ENCODE results near the gene IQCH. TPM values are rescaled to one million over a fixed set of nuclear protein-coding genes. Genes with fewer than 3 reads are reported as not detected.

IQCH gene
- total and polyA plus RNA-seq, 2 experiments from 2014 or later = 1.7 to 4.6 TPM

GRCh38 chr15:67207555-67208207, 46.9 kb upstream of the IQCH start:
- H3K4me2 ChIP-seq = no peak overlapping the region

More at GRCh38 chr15:67207555-67208207, 46.9 kb upstream of the IQCH start:
- TF ChIP-seq CTCF (conservative IDR thresholded peaks at IDR 0.05; ENCODE audit: low read depth in 2 of 2) = no peak
- no peak for TF ChIP-seq ZNF114 (CRISPR knock-in tag; IDR thresholded peaks at IDR 0.05)
- TF ChIP-seq ETS1 (IDR thresholded peaks at IDR 0.05) = no peak
- no peak for TF ChIP-seq STAT1 (IDR thresholded peaks at IDR 0.05; ENCODE audit: unreplicated experiment)
- TF ChIP-seq EZH2phosphoT487 (IDR thresholded peaks at IDR 0.05; ENCODE audit: unreplicated experiment) = no peak
- TF ChIP-seq ZNF331 (CRISPR knock-in tag; IDR thresholded peaks at IDR 0.05; ENCODE audit: low read depth) = no peak
- TF ChIP-seq POLR2AphosphoS5 (IDR thresholded peaks at IDR 0.05; ENCODE audit: low read depth) = no peak
- no peak for TF ChIP-seq REST (IDR thresholded peaks at IDR 0.05; ENCODE audit: unreplicated experiment)
- TF ChIP-seq JUNB (IDR thresholded peaks at IDR 0.05; ENCODE audit: unreplicated experiment) = no peak
- no peak for TF ChIP-seq ZNF462 (CRISPR knock-in tag; IDR thresholded peaks at IDR 0.05)
- TF ChIP-seq CREB1 (CRISPR knock-in tag; IDR thresholded peaks at IDR 0.05; ENCODE audit: low read depth) = no peak
- TF ChIP-seq EZH2 (IDR thresholded peaks at IDR 0.05; ENCODE audit: low read depth, unreplicated experiment) = no peak
- no peak for TF ChIP-seq NANOG (IDR thresholded peaks at IDR 0.05; ENCODE audit: borderline replicate concordance)
- Mint-ChIP-seq H3K4me1 (no peaks in the 10 kb centered on the region), H3K9me3 (no peaks in the 10 kb centered on the region), H3K27ac (no peak overlapping the region), H3K4me3 (no peak overlapping the region), H3K27me3 (ENCODE audit: insufficient read depth, low read depth, poor library complexity) (peaks cover 1% of the 10 kb centered on the region), H3K36me3 (ENCODE audit: low read depth) (peaks cover 7% of the 10 kb centered on the region; the same call in 1 of the 3 replicates)
- DNase-seq (ENCODE audit: low spot score) (no peak), ATAC-seq (no peak)
- Histone ChIP-seq H4K20me1 (replicated peaks; ENCODE audit: insufficient read depth) (no peaks in the 10 kb centered on the region), H2AFZ (no peak overlapping the region), H3K79me2 (replicated peaks; ENCODE audit: insufficient read depth) (no peaks in the 10 kb centered on the region), H3K9me2 (ENCODE audit: insufficient read depth) (no peaks in the 10 kb centered on the region), H3F3A (replicated peaks; ENCODE audit: low read depth) (no peaks in the 10 kb centered on the region), H3K36me3 (ENCODE audit: insufficient read depth) (no peaks in the 10 kb centered on the region; the same call in 1 of the 2 replicates), H3K27ac (ENCODE audit: low read depth) (no peak overlapping the region), H3K27me3 (ENCODE audit: insufficient read depth) (no peaks in the 10 kb centered on the region), H3K4me1 (ENCODE audit: insufficient read depth) (no peaks in the 10 kb centered on the region), H3K4me3 (no peak overlapping the region)
